ENCODE results near the gene FGF21. TPM values are rescaled to one million over a fixed set of nuclear protein-coding genes. Genes with fewer than 3 reads are reported as not detected.

FGF21 gene
- total and polyA plus RNA-seq, 5 donors from 2014 or later: not detected

GRCh38 chr19:48722196-48722708 lies 33.1 kb upstream of the FGF21 start:
- peaks cover 14 to 37% (median 26%) of the 10 kb centered on the region in 4 donors for H3K4me1 Mint-ChIP-seq
- Histone ChIP-seq H3K27ac (ENCODE audit: insufficient read depth, low read length, poor library complexity, severe bottlenecking) (no peak overlapping the region), H3K9me3 (ENCODE audit: control insufficient read depth in 2 of 2, low read length in 2 of 2) (no peaks in the 10 kb centered on the region), H3K4me3 (ENCODE audit: low read depth, low read length) (no peak overlapping the region), H3K27me3 (ENCODE audit: control insufficient read depth, insufficient read depth, low read length) (no peaks in the 10 kb centered on the region), H3K36me3 (ENCODE audit: control insufficient read depth, insufficient read depth, low read length) (no peaks in the 10 kb centered on the region), H3K4me1 (ENCODE audit: control insufficient read depth, insufficient read depth, low read length, poor library complexity, severe bottlenecking) (peaks cover 19% of the 10 kb centered on the region)
- ATAC-seq (ENCODE audit: low read depth in 2 of 2) (no peak), DNase-seq (no peak)
- no peaks in the 10 kb centered on the region for H3K27me3 Mint-ChIP-seq
- peaks cover 12% of the 10 kb centered on the region for H3K36me3 Mint-ChIP-seq
- peaks cover 3 to 13% (median 7%) of the 10 kb centered on the region in 7 donors for H3K9me3 Mint-ChIP-seq
- no peak overlapping the region for H3K27ac Mint-ChIP-seq
- H3K4me3 Mint-ChIP-seq: peak overlapping the region in 3 of 4 donors; percentile 29 to 69 (median 41)

- H3K27ac ChIP-seq (ENCODE audit: insufficient read depth, low read length, poor library complexity, severe bottlenecking): no peak overlapping the region
- Mint-ChIP-seq H3K36me3 (peaks cover 12% of the 10 kb centered on the region), H3K4me1 (peaks cover 14 to 38% (median 26%) of the 10 kb centered on the region in 4 donors), H3K9me3 (peaks cover 3 to 13% (median 9%) of the 10 kb centered on the region in 7 donors), H3K27ac (peak overlapping the region; percentile 93 to 95 (median 95)), H3K4me3 (peak overlapping the region; percentile 39 to 81 (median 66)), H3K27me3 (no peaks in the 10 kb centered on the region)
- H3K4me3 ChIP-seq (ENCODE audit: low read depth, low read length): peak overlapping the region; percentile 15
- DNase-seq: peak in 2 of 3 donors; percentile 68 to 77
- peak; percentile 33 to 44 for ATAC-seq (ENCODE audit: low read depth in 2 of 2)
- H3K9me3 ChIP-seq (ENCODE audit: control insufficient read depth in 2 of 2, low read length in 2 of 2): no peaks in the 10 kb centered on the region
- H3K4me1 ChIP-seq (ENCODE audit: control insufficient read depth, insufficient read depth, low read length, poor library complexity, severe bottlenecking): peaks cover 19% of the 10 kb centered on the region
- H3K27me3 ChIP-seq (ENCODE audit: control insufficient read depth, insufficient read depth, low read length): no peaks in the 10 kb centered on the region
- no peaks in the 10 kb centered on the region for H3K36me3 ChIP-seq (ENCODE audit: control insufficient read depth, insufficient read depth, low read length)
Observed at GRCh38 chr19:48724796-48725753, 30.2 kb upstream of the FGF21 start.

GRCh38 chr19:48726556-48726955 lies 28.8 kb upstream of the FGF21 start:
- H3K9me3 Mint-ChIP-seq: peaks cover 3 to 14% (median 9%) of the 10 kb centered on the region in 7 donors
- no peak overlapping the region for H3K4me3 ChIP-seq (ENCODE audit: low read depth, low read length)
- peak overlapping the region; percentile 53 to 92 (median 74) for H3K27ac Mint-ChIP-seq
- no peaks in the 10 kb centered on the region for H3K9me3 ChIP-seq (ENCODE audit: control insufficient read depth in 2 of 2, low read length in 2 of 2)
- DNase-seq (peak in 2 of 3 donors; percentile 61 to 76), ATAC-seq (ENCODE audit: low read depth in 2 of 2) (peak; percentile 9 to 46)
- peak overlapping the region in 3 of 4 donors; percentile 44 to 66 (median 53) for H3K4me3 Mint-ChIP-seq
- H3K36me3 Mint-ChIP-seq: peaks cover 12% of the 10 kb centered on the region
- peaks cover 14 to 25% (median 19%) of the 10 kb centered on the region in 4 donors for H3K4me1 Mint-ChIP-seq
- no peaks in the 10 kb centered on the region for H3K36me3 ChIP-seq (ENCODE audit: control insufficient read depth, insufficient read depth, low read length)
- peaks cover 11% of the 10 kb centered on the region for H3K4me1 ChIP-seq (ENCODE audit: control insufficient read depth, insufficient read depth, low read length, poor library complexity, severe bottlenecking)
- H3K27ac ChIP-seq (ENCODE audit: insufficient read depth, low read length, poor library complexity, severe bottlenecking): no peak overlapping the region
- no peaks in the 10 kb centered on the region for H3K27me3 Mint-ChIP-seq
- H3K27me3 ChIP-seq (ENCODE audit: control insufficient read depth, insufficient read depth, low read length): no peaks in the 10 kb centered on the region

GRCh38 chr19:48728911-48729664 lies 26.2 kb upstream of the FGF21 start:
- Mint-ChIP-seq H3K4me3 (no peak overlapping the region), H3K36me3 (peaks cover 12% of the 10 kb centered on the region), H3K27me3 (no peaks in the 10 kb centered on the region), H3K9me3 (peaks cover 3 to 14% (median 9%) of the 10 kb centered on the region in 7 donors), H3K27ac (no peak overlapping the region), H3K4me1 (peaks cover 14 to 23% (median 18%) of the 10 kb centered on the region in 4 donors)
- Histone ChIP-seq H3K4me1 (ENCODE audit: control insufficient read depth, insufficient read depth, low read length, poor library complexity, severe bottlenecking) (peaks cover 7% of the 10 kb centered on the region), H3K9me3 (ENCODE audit: control insufficient read depth in 2 of 2, low read length in 2 of 2) (no peaks in the 10 kb centered on the region), H3K36me3 (ENCODE audit: control insufficient read depth, insufficient read depth, low read length) (no peaks in the 10 kb centered on the region), H3K27me3 (ENCODE audit: control insufficient read depth, insufficient read depth, low read length) (no peaks in the 10 kb centered on the region), H3K27ac (ENCODE audit: insufficient read depth, low read length, poor library complexity, severe bottlenecking) (no peak overlapping the region), H3K4me3 (ENCODE audit: low read depth, low read length) (no peak overlapping the region)
- ATAC-seq (ENCODE audit: low read depth in 2 of 2) (no peak), DNase-seq (no peak)

- Histone ChIP-seq H3K27me3 (ENCODE audit: control insufficient read depth, insufficient read depth, low read length) (no peaks in the 10 kb centered on the region), H3K4me1 (ENCODE audit: control insufficient read depth, insufficient read depth, low read length, poor library complexity, severe bottlenecking) (no peaks in the 10 kb centered on the region), H3K4me3 (ENCODE audit: low read depth, low read length) (no peak overlapping the region), H3K36me3 (ENCODE audit: control insufficient read depth, insufficient read depth, low read length) (no peaks in the 10 kb centered on the region), H3K27ac (ENCODE audit: insufficient read depth, low read length, poor library complexity, severe bottlenecking) (no peak overlapping the region), H3K9me3 (ENCODE audit: control insufficient read depth in 2 of 2, low read length in 2 of 2) (no peaks in the 10 kb centered on the region)
- no peak for ATAC-seq (ENCODE audit: low read depth in 2 of 2)
- Mint-ChIP-seq H3K27me3 (peaks cover 6% of the 10 kb centered on the region), H3K36me3 (peaks cover 2% of the 10 kb centered on the region), H3K27ac (no peak overlapping the region), H3K4me1 (peaks cover 2 to 7% (median 3%) of the 10 kb centered on the region in 4 donors), H3K9me3 (peaks cover 2 to 6% (median 3%) of the 10 kb centered on the region in 7 donors), H3K4me3 (no peak overlapping the region)
- no peak for DNase-seq
Observed at GRCh38 chr19:48731452-48731851, 23.9 kb upstream of the FGF21 start.

DNA sequence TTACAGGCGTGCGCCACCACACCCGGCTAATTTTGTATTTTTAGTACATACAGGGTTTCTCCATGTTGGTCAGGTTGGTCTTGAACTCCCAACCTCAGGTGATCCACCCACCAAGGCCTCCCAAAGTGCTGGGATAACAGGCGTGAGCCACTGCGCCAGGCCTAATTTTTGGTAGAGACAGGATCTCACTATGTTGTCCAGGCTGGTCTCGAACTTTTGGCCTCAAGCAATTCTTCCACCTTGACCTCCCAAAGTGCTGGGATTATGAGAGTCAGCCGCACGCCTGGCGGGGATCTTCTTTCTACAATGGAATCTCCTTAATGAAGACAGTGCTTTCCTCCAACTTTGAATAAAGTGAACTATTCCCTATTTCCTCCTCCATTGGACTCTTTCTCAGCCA lies 20.7 kb upstream of the FGF21 start:
- H3K27me3 Mint-ChIP-seq: peaks cover 10% of the 10 kb centered on the region
- ATAC-seq (ENCODE audit: low read depth in 2 of 2): no peak
- H3K27ac Mint-ChIP-seq: no peak overlapping the region
- no peak for DNase-seq
- Histone ChIP-seq H3K36me3 (ENCODE audit: control insufficient read depth, insufficient read depth, low read length) (no peaks in the 10 kb centered on the region), H3K27me3 (ENCODE audit: control insufficient read depth, insufficient read depth, low read length) (no peaks in the 10 kb centered on the region), H3K4me3 (ENCODE audit: low read depth, low read length) (no peak overlapping the region), H3K27ac (ENCODE audit: insufficient read depth, low read length, poor library complexity, severe bottlenecking) (no peak overlapping the region), H3K4me1 (ENCODE audit: control insufficient read depth, insufficient read depth, low read length, poor library complexity, severe bottlenecking) (peaks cover 12% of the 10 kb centered on the region), H3K9me3 (ENCODE audit: control insufficient read depth in 2 of 2, low read length in 2 of 2) (no peaks in the 10 kb centered on the region)
- no peak overlapping the region for H3K4me3 Mint-ChIP-seq
- peaks cover 0 to 4% (median 0%) of the 10 kb centered on the region in 7 donors for H3K9me3 Mint-ChIP-seq
- no peaks in the 10 kb centered on the region for H3K36me3 Mint-ChIP-seq
- H3K4me1 Mint-ChIP-seq: peaks cover 0 to 11% (median 0%) of the 10 kb centered on the region in 4 donors

- Histone ChIP-seq H3K27me3 (ENCODE audit: control insufficient read depth, insufficient read depth, low read length) (no peaks in the 10 kb centered on the region), H3K4me3 (ENCODE audit: low read depth, low read length) (no peak overlapping the region), H3K9me3 (ENCODE audit: control insufficient read depth in 2 of 2, low read length in 2 of 2) (no peaks in the 10 kb centered on the region), H3K36me3 (ENCODE audit: control insufficient read depth, insufficient read depth, low read length) (no peaks in the 10 kb centered on the region), H3K4me1 (ENCODE audit: control insufficient read depth, insufficient read depth, low read length, poor library complexity, severe bottlenecking) (peaks cover 16% of the 10 kb centered on the region), H3K27ac (ENCODE audit: insufficient read depth, low read length, poor library complexity, severe bottlenecking) (no peak overlapping the region)
- DNase-seq (no peak), ATAC-seq (ENCODE audit: low read depth in 2 of 2) (no peak)
- peaks cover 0 to 15% (median 0%) of the 10 kb centered on the region in 4 donors for H3K4me1 Mint-ChIP-seq
- H3K27me3 Mint-ChIP-seq: peaks cover 10% of the 10 kb centered on the region
- peaks cover 0 to 3% (median 0%) of the 10 kb centered on the region in 7 donors for H3K9me3 Mint-ChIP-seq
- no peak overlapping the region for H3K27ac Mint-ChIP-seq
- H3K36me3 Mint-ChIP-seq: no peaks in the 10 kb centered on the region
- H3K4me3 Mint-ChIP-seq: no peak overlapping the region
Observed at GRCh38 chr19:48735031-48735615, 20.2 kb upstream of the FGF21 start.

All from CD4-positive, CD25-positive, alpha-beta regulatory T cell (primary cell).